B cell (primary cell): ENCODE measurements around the gene NPIPA2. TPM values are rescaled to one million over a fixed set of nuclear protein-coding genes. Genes with fewer than 3 reads are reported as not detected.
"Not testable (repeated sequence)": the region's sequence is repeated elsewhere in the genome, so short reads cannot be mapped to it uniquely, and the experiment has no call there.

Source experiments
- ATAC-seq: fragments of 200-7000 bp; cut with Tn5 transposase; one replicate; pipeline ENCODE4 v1.10.0; 2021; ENCODE audit warnings: low read depth, mild to moderate bottlenecking, moderate number of reproducible peaks, moderate library complexity
- CTCF ChIA-PET: fragments of 350-600 bp; sonication (Branson Sonifier 250); formaldehyde crosslinking; loops from one replicate; lab custom pipeline; 2021; ENCODE audit warnings: antibody characterized with exemption, inconsistent platforms; lab: Charles Lee
- POLR2A ChIA-PET: fragments of 350-600 bp; sonication (Branson Sonifier 250); formaldehyde crosslinking; loops from one replicate; lab custom pipeline; 2021; ENCODE audit warnings: antibody characterized with exemption; lab: Charles Lee
- DNase-seq: peaks from one replicate; pipeline ENCODE4 v3.0.0; 2013
- H2AFZ ChIP-seq: 2 replicates; pipeline ENCODE4 v1.6.1; 2012; ENCODE audit warnings: mild to moderate bottlenecking, low read depth, low read length; ENCODE audit not compliant: insufficient read depth, poor library complexity, severe bottlenecking
- H3K27ac ChIP-seq, 2 donors: 1 replicate in 1 of 2; 2 replicates in 1 of 2; pipeline ENCODE4 v1.5.1; 2012 to 2013; ENCODE audit warnings: low read length in 2 of 2, mild to moderate bottlenecking in 2 of 2, moderate library complexity in 1 of 2
- H3K27me3 ChIP-seq, 4 experiments: fragments of 200-600 bp in 1 of 4; sonication (generic) in 1 of 4; replicated peaks in 1 of 4; 1 replicate in 2 of 4; 2 replicates in 2 of 4; pipeline versions ENCODE4 v1.6.1 to v1.7.0; 2013 to 2016; ENCODE audit warnings: low read length in 3 of 4, mild to moderate bottlenecking in 2 of 4, mixed read lengths in 1 of 4, moderate library complexity in 1 of 4; ENCODE audit not compliant: insufficient read depth in 4 of 4, control insufficient read depth in 3 of 4; ENCODE audit errors: control extremely low read depth in 1 of 4
- H3K36me3 ChIP-seq, 2 experiments: replicated peaks in 1 of 2; 1 replicate in 1 of 2; 2 replicates in 1 of 2; pipeline versions ENCODE4 v1.6.1 to v1.7.1; 2013; ENCODE audit warnings: low read length in 1 of 2; ENCODE audit not compliant: insufficient read depth in 2 of 2, control insufficient read depth in 1 of 2; ENCODE audit errors: control extremely low read depth in 1 of 2, extremely low read depth in 1 of 2
- H3K4me1 ChIP-seq, 2 donors: fragments of 200-600 bp in 1 of 2; sonication (generic) in 1 of 2; 1 replicate in 1 of 2; 2 replicates in 1 of 2; pipeline versions ENCODE4 v1.5.1 to v1.6.1; 2013 to 2017; ENCODE audit warnings: low read length in 2 of 2; ENCODE audit not compliant: control insufficient read depth in 2 of 2, insufficient read depth in 2 of 2
- H3K4me2 ChIP-seq: replicated peaks from 2 replicates; pipeline ENCODE3; 2012; ENCODE audit warnings: mild to moderate bottlenecking, low read depth, low read length; ENCODE audit not compliant: poor library complexity, severe bottlenecking
- H3K4me3 ChIP-seq, 5 experiments: fragments of 200-600 bp in 1 of 5; sonication (generic) in 1 of 5; 1 replicate in 3 of 5; 2 replicates in 2 of 5; pipeline versions ENCODE4 v1.5.1 to v1.7.0; 2011 to 2016; ENCODE audit warnings: low read length in 4 of 5, mild to moderate bottlenecking in 4 of 5, low read depth in 2 of 5, control low read depth in 1 of 5, moderate library complexity in 1 of 5; ENCODE audit not compliant: insufficient read depth in 1 of 5; ENCODE audit errors: control extremely low read depth in 1 of 5, extremely low read depth in 1 of 5
- H3K79me2 ChIP-seq: fragments of 200-600 bp; sonication (generic); one replicate; pipeline ENCODE4 v1.6.0; 2016; ENCODE audit warnings: low read length; ENCODE audit not compliant: control insufficient read depth, insufficient read depth
- H3K9ac ChIP-seq: fragments of 200-600 bp; sonication (generic); 2 replicates; pipeline ENCODE4 v1.6.1; 2017; ENCODE audit warnings: mild to moderate bottlenecking, low read length, moderate library complexity
- H3K9me3 ChIP-seq, 3 donors: one replicate each; pipeline versions ENCODE4 v1.6.1 to v1.7.1; 2013; ENCODE audit warnings: low read length in 2 of 3; ENCODE audit not compliant: control insufficient read depth in 2 of 3, insufficient read depth in 1 of 3; ENCODE audit errors: control extremely low read depth in 1 of 3
- H4K20me1 ChIP-seq: 2 replicates; pipeline ENCODE4 v1.6.0; 2012; ENCODE audit warnings: mild to moderate bottlenecking, low read length; ENCODE audit not compliant: insufficient read depth, control insufficient read depth, poor library complexity, severe bottlenecking
- H3K27ac Mint-ChIP-seq: one replicate; pipeline ENCODE4 v1.8.0; 2021; ENCODE audit warnings: mixed read lengths
- H3K27me3 Mint-ChIP-seq: one replicate; pipeline ENCODE4 v1.8.0; 2021; ENCODE audit warnings: mixed read lengths
- H3K4me1 Mint-ChIP-seq: one replicate; pipeline ENCODE4 v1.8.0; 2021; ENCODE audit warnings: mixed read lengths
- H3K4me3 Mint-ChIP-seq: one replicate; pipeline ENCODE4 v1.8.0; 2021; ENCODE audit warnings: mixed read lengths
- H3K9me3 Mint-ChIP-seq: one replicate; pipeline ENCODE4 v1.8.0; 2022; ENCODE audit warnings: mixed read lengths; ENCODE audit not compliant: insufficient read depth
- WGBS: methylation state at CpG from one replicate; pipeline ENCODE4 v1.1.5; 2013; ENCODE audit warnings: missing lambda C conversion rate; ENCODE audit not compliant: insufficient coverage; 5-methylcytosine and 5-hydroxymethylcytosine counted together
- intact Hi-C: fragments of 100-400 bp; cut with micrococcal nuclease; formaldehyde crosslinking; loops from one replicate; pipeline ENCODE4 v1.10.0; 2022
- polyA plus RNA-seq: library from polyadenylated mRNA; depleted of rRNA; stranded (reverse); fragments of >200 nt; gene quantifications from 2 replicates; pipeline ENCODE4 v1.2.3, GENCODE V29; 2012
- total RNA-seq, 2 donors: library from RNA; stranded (reverse); fragments of 120-200 nt in 1 of 2; gene quantifications; 1 replicate in 1 of 2; 2 replicates in 1 of 2; pipeline versions ENCODE4 v1.2.3 to v1.2.4, GENCODE V29; 2013 to 2022

Gene NPIPA2
- total and polyA plus RNA-seq, 2 donors (not counting 1 experiment from before 2014, with no cell fraction given): 1.5 to 4.9 TPM

GRCh38 chr16:14773654-14774053 lies 31.3 kb downstream of the NPIPA2 start:
- H4K20me1 ChIP-seq, H3K4me1 Mint-ChIP-seq, H3K27me3 ChIP-seq, H3K79me2 ChIP-seq, H3K9ac ChIP-seq, H3K27ac Mint-ChIP-seq, H3K36me3 ChIP-seq, H3K4me3 Mint-ChIP-seq, H3K9me3 ChIP-seq, H3K4me1 ChIP-seq, H3K27ac ChIP-seq, H2AFZ ChIP-seq, POLR2A ChIA-PET, CTCF ChIA-PET, intact Hi-C loops, H3K4me2 ChIP-seq, H3K27me3 Mint-ChIP-seq, ATAC-seq, H3K4me3 ChIP-seq, DNase-seq, H3K9me3 Mint-ChIP-seq: not testable (repeated sequence)
- no CpG with 5 or more reads among the region's 2 CpGs for WGBS

GRCh38 chr16:14775624-14776023 lies 33.3 kb downstream of the NPIPA2 start:
- CTCF ChIA-PET, H3K79me2 ChIP-seq, H4K20me1 ChIP-seq, H3K36me3 ChIP-seq, H3K9me3 ChIP-seq, H3K4me3 Mint-ChIP-seq, H3K27ac ChIP-seq, H3K4me3 ChIP-seq, H3K4me2 ChIP-seq, H3K27ac Mint-ChIP-seq, intact Hi-C loops, ATAC-seq, H3K9me3 Mint-ChIP-seq, POLR2A ChIA-PET, DNase-seq, H3K27me3 ChIP-seq, H3K27me3 Mint-ChIP-seq, H3K4me1 Mint-ChIP-seq, H3K4me1 ChIP-seq, H2AFZ ChIP-seq, H3K9ac ChIP-seq: not testable (repeated sequence)
- no CpG with 5 or more reads among the region's 2 CpGs for WGBS

DNA sequence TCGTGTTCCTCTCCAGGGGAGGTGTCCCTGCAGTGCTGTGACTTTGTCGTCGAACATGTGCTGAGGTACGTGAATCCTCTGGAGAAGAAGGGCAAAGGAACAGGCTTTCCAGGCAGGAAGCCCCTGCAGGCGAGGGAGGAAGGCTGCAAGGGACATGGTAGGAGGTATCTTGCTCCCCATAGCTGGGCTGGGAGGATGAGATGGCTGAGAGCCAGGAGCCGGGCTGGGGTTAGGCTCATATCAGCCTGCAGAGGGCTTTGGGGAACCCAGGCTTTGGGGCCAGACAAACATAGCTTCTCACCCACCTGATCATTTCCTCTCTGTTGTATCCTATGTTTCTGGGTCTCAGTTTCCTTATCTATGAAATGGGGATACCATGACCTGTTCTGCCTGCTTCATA lies 34.4 kb downstream of the NPIPA2 start:
- CTCF ChIA-PET, POLR2A ChIA-PET, H3K4me3 Mint-ChIP-seq, H3K4me1 ChIP-seq, H3K9me3 ChIP-seq, H3K27me3 ChIP-seq, H3K4me3 ChIP-seq, H3K4me1 Mint-ChIP-seq, H2AFZ ChIP-seq, intact Hi-C loops, H3K9ac ChIP-seq, ATAC-seq, H4K20me1 ChIP-seq, DNase-seq, H3K9me3 Mint-ChIP-seq, H3K27ac ChIP-seq, H3K27ac Mint-ChIP-seq, H3K4me2 ChIP-seq, H3K36me3 ChIP-seq, H3K27me3 Mint-ChIP-seq, H3K79me2 ChIP-seq: not testable (repeated sequence)
- no CpG with 5 or more reads among the region's 6 CpGs for WGBS

DNA sequence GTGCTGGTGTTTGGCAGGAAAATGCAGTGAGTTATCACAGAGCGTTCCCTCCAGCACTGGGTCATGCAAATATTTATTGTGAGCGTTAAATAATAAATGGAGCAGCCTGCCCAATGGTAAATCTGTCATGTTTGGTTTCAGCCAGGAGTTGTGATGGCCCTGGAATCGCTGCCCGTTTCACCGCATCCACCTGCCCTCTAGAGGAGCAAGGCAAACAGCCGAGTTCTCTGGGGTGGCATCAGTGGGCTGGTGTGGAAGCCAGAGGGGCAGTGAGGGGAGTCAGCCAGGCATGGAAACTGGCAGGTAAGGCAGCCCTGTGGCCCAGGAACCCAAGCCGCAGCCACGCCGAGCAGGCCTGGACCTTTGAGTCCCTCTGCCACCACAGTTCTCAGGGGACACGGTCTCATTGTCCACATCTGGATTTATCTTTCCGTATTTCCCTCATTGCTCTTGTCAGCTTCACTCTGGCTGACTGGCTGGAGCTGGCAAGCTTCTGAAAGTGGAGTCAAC lies 37.1 kb downstream of the NPIPA2 start:
- H3K9me3 ChIP-seq, H3K4me3 ChIP-seq, POLR2A ChIA-PET, H3K27me3 Mint-ChIP-seq, H3K9ac ChIP-seq, H3K79me2 ChIP-seq, ATAC-seq, H2AFZ ChIP-seq, H3K27me3 ChIP-seq, H3K4me3 Mint-ChIP-seq, H3K27ac Mint-ChIP-seq, CTCF ChIA-PET, H3K9me3 Mint-ChIP-seq, H3K36me3 ChIP-seq, H3K4me2 ChIP-seq, DNase-seq, H3K4me1 Mint-ChIP-seq, intact Hi-C loops, H3K4me1 ChIP-seq, H3K27ac ChIP-seq, H4K20me1 ChIP-seq: not testable (repeated sequence)
- WGBS: no CpG with 5 or more reads among the region's 11 CpGs
